Psoas muscle (tissue), 8 donors: ENCODE measurements around the gene PANK4. TPM values are rescaled to one million over a fixed set of nuclear protein-coding genes. Genes with fewer than 3 reads are reported as not detected.

Experiments used
- ATAC-seq, 4 donors: fragments of 200-7000 bp; cut with Tn5 transposase; one replicate each; pipeline ENCODE4 v1.9.1; 2020; ENCODE audit warnings: moderate library complexity in 3 of 4, mild to moderate bottlenecking in 2 of 4
- DNase-seq, 2 donors: peaks; one replicate each; pipeline ENCODE4 v3.0.0-alpha.2; 2020
- H3K27ac ChIP-seq: fragments of 200-600 bp; one replicate; pipeline ENCODE4 v1.8.0; 2022
- H3K27me3 ChIP-seq, 3 donors: fragments of 200-600 bp in 1 of 3; one replicate each; pipeline versions ENCODE4 v1.6.1 to v1.8.0; 2013 to 2022; ENCODE audit warnings: low read length in 2 of 3, mild to moderate bottlenecking in 2 of 3, moderate library complexity in 1 of 3; ENCODE audit not compliant: insufficient read depth in 3 of 3
- H3K36me3 ChIP-seq, 2 donors: fragments of 200-600 bp in 1 of 2; one replicate each; pipeline versions ENCODE4 v1.6.1 to v1.8.0; 2013 to 2022; ENCODE audit warnings: low read depth in 1 of 2, mild to moderate bottlenecking in 1 of 2, moderate library complexity in 1 of 2; ENCODE audit not compliant: insufficient read depth in 1 of 2
- H3K4me1 ChIP-seq: fragments of 200-600 bp; one replicate; pipeline ENCODE4 v1.8.0; 2022
- H3K4me3 ChIP-seq: fragments of 200-600 bp; one replicate; pipeline ENCODE4 v1.8.0; 2022; ENCODE audit warnings: mild to moderate bottlenecking
- H3K9me3 ChIP-seq: fragments of 200-600 bp; one replicate; pipeline ENCODE4 v1.8.0; 2022
- CTCF ChIP-seq: fragments of 200-600 bp; IDR thresholded peaks from one replicate; pipeline ENCODE4 v1.8.0; 2022; ENCODE audit warnings: antibody characterized with exemption
- WGBS, 3 donors: extraction: QIAGEN DNeasy Blood & Tissue Kit; methylation state at CpG; one replicate each; pipeline versions ENCODE4 v1.1.6 to v1.1.7; 2013; 5-methylcytosine and 5-hydroxymethylcytosine counted together
- intact Hi-C, 2 donors: fragments of 100-400 bp; cut with DNase I; formaldehyde crosslinking; loops; one replicate each; pipeline versions ENCODE4 v1.11.0 to v1.14.2; 2022
- polyA plus RNA-seq, 3 donors: library from polyadenylated mRNA; stranded (reverse); fragments of 200-250 nt; gene quantifications; one replicate each; pipeline ENCODE4 v1.2.3, GENCODE V29; 2013
- total RNA-seq, 4 donors: library from RNA; stranded (reverse); fragmentation: NEBNext Ultra II Directional in 2 of 4; extraction: Animal tissue kit (Norgen Biotek cat#: 25700) in 2 of 4; gene quantifications; one replicate each; pipeline versions ENCODE4 v1.2.1 to v1.2.4, GENCODE V29; 2021 to 2023
- donor health status: healthy with polysubstance abuse.
- donor health status: DM: no; HTN: no; CAD: no; lungs with moderate emphysema.
- donor health status: Bipolar disorder and iron deficiency.
- donor health status: healthy.
- donor health status: DM: yes; HTN: yes; CAD: no.
- donor health status: DM: no; HTN: no; CAD: no.
- donor health status: DM: no; HTN: no; CAD: no.
- donor health status: DM: yes; HTN: yes; CAD: no.

Gene PANK4
- total and polyA plus RNA-seq, 7 donors, result 29.0 to 45.1 (median 31.9) TPM

GRCh38 chr1:2540816-2541492, 14.6 kb upstream of the PANK4 start:
- H3K27ac ChIP-seq, result no peak overlapping the region
- intact Hi-C loops, result no loop called here
- DNase-seq (no peak), ATAC-seq (no peak)
- no peaks in the 10 kb centered on the region for H3K9me3 ChIP-seq
- H3K27me3 ChIP-seq, result peaks cover 0 to 57% (median 16%) of the 10 kb centered on the region in 3 donors
- H3K36me3 ChIP-seq, result no peaks in the 10 kb centered on the region
- no peaks in the 10 kb centered on the region for H3K4me1 ChIP-seq
- 11 to 17% (median 16%) methylated on average over 31 to 39 of the region's 39 CpGs for WGBS, 3 donors
- no peak overlapping the region for H3K4me3 ChIP-seq
- no peak for TF ChIP-seq CTCF

GRCh38 chr1:2539312-2539907, 13.0 kb upstream of the PANK4 start:
- no peaks in the 10 kb centered on the region for H3K36me3 ChIP-seq
- WGBS, 3 donors, result 77 to 88% (median 86%) methylated on average over 12 of the region's 12 CpGs
- H3K4me3 ChIP-seq, result no peak overlapping the region
- ATAC-seq (no peak), DNase-seq (no peak)
- H3K27me3 ChIP-seq, result peaks cover 0 to 46% (median 19%) of the 10 kb centered on the region in 3 donors
- H3K27ac ChIP-seq, result no peak overlapping the region
- TF ChIP-seq CTCF, result no peak
- no peaks in the 10 kb centered on the region for H3K9me3 ChIP-seq
- no peaks in the 10 kb centered on the region for H3K4me1 ChIP-seq
- intact Hi-C loops, result no loop called here

- Histone ChIP-seq H3K36me3 (no peaks in the 10 kb centered on the region), H3K27ac (no peak overlapping the region), H3K9me3 (no peaks in the 10 kb centered on the region), H3K27me3 (peaks cover 0 to 41% (median 19%) of the 10 kb centered on the region in 3 donors), H3K4me1 (no peaks in the 10 kb centered on the region), H3K4me3 (no peak overlapping the region)
- ATAC-seq (no peak), DNase-seq (no peak)
- no peak for TF ChIP-seq CTCF
- WGBS, 3 donors, result 93 to 96% (median 94%) methylated on average over 8 of the region's 8 CpGs
- intact Hi-C loops, result no loop called here
Measured at GRCh38 chr1:2538872-2539271, 12.5 kb upstream of the PANK4 start.

- Histone ChIP-seq H3K4me3 (no peak overlapping the region), H3K9me3 (no peaks in the 10 kb centered on the region), H3K36me3 (no peaks in the 10 kb centered on the region), H3K4me1 (no peaks in the 10 kb centered on the region), H3K27ac (no peak overlapping the region), H3K27me3 (peaks cover 0 to 36% (median 19%) of the 10 kb centered on the region in 3 donors)
- TF ChIP-seq CTCF, result no peak
- ATAC-seq, result no peak
- DNase-seq, result no peak
- WGBS, 3 donors, result 87 to 90% (median 90%) methylated on average over 4 of the region's 4 CpGs
- intact Hi-C loops, result no loop called here
Measured at GRCh38 chr1:2538376-2538775, 12.0 kb upstream of the PANK4 start.
